SK-N-SH (cell line): ENCODE results near the gene TMEM255B. TPM values are rescaled to one million over a fixed set of nuclear protein-coding genes. Genes with fewer than 3 reads are reported as not detected.
"Not testable (repeated sequence)": the region's sequence is repeated elsewhere in the genome, so short reads cannot be mapped to it uniquely, and the experiment has no call there.

Source experiments
- CTCF ChIA-PET: fragments of 300-600, 350-600 bp; formaldehyde crosslinking; extraction: SDS; loops from one replicate; lab custom pipeline; 2021; lab: Yijun Ruan, JAX
- POLR2A ChIA-PET: fragments of 350-600 bp; sonication (Branson Sonifier 250); formaldehyde crosslinking; extraction: SDS; loops from one replicate; lab custom pipeline; 2020; ENCODE audit warnings: antibody characterized with exemption, inconsistent platforms; lab: Yijun Ruan, JAX
- DNase-seq: peaks from one replicate; pipeline ENCODE4 v3.0.0; 2012
- H2AFZ ChIP-seq: fragments of 200-600 bp; sonication (generic); 2 replicates; pipeline ENCODE4 v1.8.1; 2016; ENCODE audit warnings: antibody characterized with exemption, mild to moderate bottlenecking, low read depth
- H3F3A ChIP-seq: fragments of 200-600 bp; sonication (generic); replicated peaks from 2 replicates; pipeline ENCODE3; 2016; ENCODE audit warnings: antibody characterized with exemption, mild to moderate bottlenecking; ENCODE audit not compliant: insufficient read depth
- H3K27ac ChIP-seq, 2 experiments: fragments of 200-500 bp in 1 of 2; fragments of 200-600 bp in 1 of 2; sonication (Bioruptor generic) in 1 of 2; sonication (generic), shearing (Covaris generic) in 1 of 2; 2 replicates each; pipeline versions ENCODE4 v1.5.1 to v1.6.1; 2014 to 2016; ENCODE audit warnings: low read depth in 2 of 2, inconsistent platforms in 1 of 2, low read length in 1 of 2, mild to moderate bottlenecking in 1 of 2, mixed read lengths in 1 of 2
- H3K27me3 ChIP-seq: fragments of 200-600 bp; sonication (generic), shearing (Covaris generic); 2 replicates; pipeline ENCODE4 v1.6.1; 2016; ENCODE audit warnings: mixed run types; ENCODE audit not compliant: insufficient read depth
- H3K36me3 ChIP-seq, 2 experiments: fragments of 200-500 bp in 1 of 2; fragments of 200-600 bp in 1 of 2; sonication (Bioruptor generic) in 1 of 2; sonication (generic) in 1 of 2; replicated peaks in 1 of 2; 2 replicates each; pipeline versions ENCODE3 to v1.5.1; 2014 to 2016; ENCODE audit warnings: low read length in 1 of 2, mild to moderate bottlenecking in 1 of 2; ENCODE audit not compliant: insufficient read depth in 2 of 2, control insufficient read depth in 1 of 2
- H3K4me1 ChIP-seq, 2 experiments: fragments of 200-500 bp in 1 of 2; fragments of 200-600 bp in 1 of 2; sonication (Bioruptor generic) in 1 of 2; sonication (generic), shearing (Covaris generic) in 1 of 2; 2 replicates each; pipeline versions ENCODE4 v1.5.1 to v1.6.1; 2014 to 2016; ENCODE audit warnings: low read depth in 1 of 2, low read length in 1 of 2, mixed run types in 1 of 2; ENCODE audit not compliant: insufficient read depth in 2 of 2, control insufficient read depth in 1 of 2
- H3K4me2 ChIP-seq: fragments of 200-600 bp; sonication (generic), shearing (Covaris generic); 2 replicates; pipeline ENCODE4 v1.6.1; 2017; ENCODE audit warnings: mixed run types
- H3K4me3 ChIP-seq, 2 experiments: fragments of 200-500 bp in 1 of 2; fragments of 200-600 bp in 1 of 2; sonication (Bioruptor generic) in 1 of 2; sonication (generic), shearing (Covaris generic) in 1 of 2; 2 replicates each; pipeline versions ENCODE4 v1.5.1 to v1.8.1; 2014 to 2016; ENCODE audit warnings: low read depth in 2 of 2, inconsistent platforms in 1 of 2, low read length in 1 of 2, mild to moderate bottlenecking in 1 of 2, mixed read lengths in 1 of 2, moderate library complexity in 1 of 2
- H3K79me2 ChIP-seq: fragments of 200-600 bp; sonication (generic); 2 replicates; pipeline ENCODE4 v1.8.1; 2017; ENCODE audit warnings: mild to moderate bottlenecking; ENCODE audit not compliant: insufficient read depth
- H3K9ac ChIP-seq: fragments of 200-600 bp; sonication (generic); 2 replicates; pipeline ENCODE4 v1.6.1; 2017; ENCODE audit warnings: mixed run types
- H3K9me2 ChIP-seq: fragments of 200-600 bp; sonication (generic); 2 replicates; pipeline ENCODE4 v1.6.1; 2017; ENCODE audit warnings: mixed run types
- H3K9me3 ChIP-seq: fragments of 200-600 bp; sonication (generic); 2 replicates; pipeline ENCODE4 v1.6.1; 2017; ENCODE audit warnings: mixed run types, mild to moderate bottlenecking, moderate library complexity
- H4K20me1 ChIP-seq: fragments of 200-600 bp; sonication (generic); 2 replicates; pipeline ENCODE4 v1.6.1; 2017; ENCODE audit warnings: mild to moderate bottlenecking, mixed run types; ENCODE audit not compliant: insufficient read depth
- EP300 ChIP-seq, 2 experiments: IDR thresholded peaks; 2 replicates each; pipeline versions ENCODE4 v1.4.0 to v1.6.1; 2012; ENCODE audit warnings: borderline replicate concordance in 1 of 2, low read depth in 1 of 2, low read length in 1 of 2
- EZH2phosphoT487 ChIP-seq: fragments of 200-600 bp; sonication (generic); IDR thresholded peaks from 2 replicates; pipeline ENCODE4 v1.6.1; 2017; ENCODE audit warnings: low read depth, mixed run types, mild to moderate bottlenecking, antibody characterized with exemption, moderate library complexity, borderline replicate concordance
- FOSL2 ChIP-seq: IDR thresholded peaks from 2 replicates; pipeline ENCODE4 v1.4.0; 2012; ENCODE audit warnings: low read depth, mild to moderate bottlenecking, moderate library complexity, borderline replicate concordance
- JUND ChIP-seq: IDR thresholded peaks from 2 replicates; pipeline ENCODE4 v1.4.0; 2012
- MEF2A ChIP-seq: IDR thresholded peaks from 2 replicates; pipeline ENCODE4 v1.4.0; 2012; ENCODE audit warnings: low read depth, borderline replicate concordance
- REST ChIP-seq: IDR thresholded peaks from 2 replicates; pipeline ENCODE4 v1.6.1; 2012; ENCODE audit warnings: mild to moderate bottlenecking, low read depth, low read length, moderate library complexity
- SIN3A ChIP-seq: IDR thresholded peaks from 2 replicates; pipeline ENCODE4 v1.6.1; 2012; ENCODE audit warnings: low read depth, mild to moderate bottlenecking, low read length, moderate library complexity, borderline replicate concordance
- TAF1 ChIP-seq: IDR thresholded peaks from 2 replicates; pipeline ENCODE4 v1.6.1; 2012; ENCODE audit warnings: low read depth, mild to moderate bottlenecking, low read length, moderate library complexity, borderline replicate concordance
- TEAD4 ChIP-seq: IDR thresholded peaks from 2 replicates; pipeline ENCODE4 v1.4.0; 2012; ENCODE audit warnings: mild to moderate bottlenecking, borderline replicate concordance; ENCODE audit not compliant: insufficient read depth
- WGBS: methylation state at CpG from one replicate; pipeline ENCODE4 v1.1.6; 2017; ENCODE audit warnings: low lambda C conversion rate; 5-methylcytosine and 5-hydroxymethylcytosine counted together
- polyA plus RNA-seq, 3 experiments: library from polyadenylated mRNA; depleted of rRNA; stranded (reverse); fragments of >200 nt; gene quantifications; 2 replicates each; pipeline ENCODE4 v1.2.3, GENCODE V29; 2012

The TMEM255B gene
- polyA plus RNA-seq, 1 of the 3 experiments (the other 2 are of a cell fraction), result 14.8 TPM

GRCh38 chr13:113828282-113828825, 69.3 kb downstream of the TMEM255B start:
- Histone ChIP-seq H3K36me3 (peaks cover 0 to 35% of the 10 kb centered on the region in 2 experiments), H3K9ac (no peak overlapping the region), H3F3A (peaks cover 4% of the 10 kb centered on the region), H3K9me3 (no peaks in the 10 kb centered on the region), H3K4me1 (no peaks in the 10 kb centered on the region; a peak in 1 of 4 replicates), H3K79me2 (no peaks in the 10 kb centered on the region), H2AFZ (no peak overlapping the region), H3K27me3 (no peaks in the 10 kb centered on the region), H4K20me1 (no peaks in the 10 kb centered on the region), H3K4me3 (no peak overlapping the region), H3K4me2 (no peak overlapping the region), H3K27ac (no peak overlapping the region), H3K9me2 (no peaks in the 10 kb centered on the region)
- DNase-seq, result no peak
- 98% methylated on average over 18 of the region's 20 CpGs for WGBS
- CTCF ChIA-PET, result no interaction called here
- no peak for TF ChIP-seq MEF2A
- TF ChIP-seq FOSL2, result no peak
- no peak for TF ChIP-seq EZH2phosphoT487
- TF ChIP-seq TAF1, result no peak
- no peak for TF ChIP-seq SIN3A
- no peak for TF ChIP-seq REST
- TF ChIP-seq TEAD4, result no peak
- no peak for TF ChIP-seq JUND
- no peak for TF ChIP-seq EP300 (IDR thresholded peaks at IDR 0.05; ENCODE audit: borderline replicate concordance in 1 of 2, low read depth in 1 of 2, low read length in 1 of 2)
- POLR2A ChIA-PET, result no interaction called here

GRCh38 chr13:113830426-113830950, 71.5 kb downstream of the TMEM255B start:
- H3K79me2 ChIP-seq, H3K9ac ChIP-seq, DNase-seq, H2AFZ ChIP-seq, H3K4me1 ChIP-seq, H3K4me2 ChIP-seq, CTCF ChIA-PET, H3K4me3 ChIP-seq, H3F3A ChIP-seq, POLR2A ChIA-PET, H3K9me2 ChIP-seq, H3K9me3 ChIP-seq, H4K20me1 ChIP-seq, H3K27me3 ChIP-seq, H3K27ac ChIP-seq: not testable (repeated sequence)
- H3K36me3 ChIP-seq, result peaks cover 0 to 49% of the 10 kb centered on the region in 2 experiments
- WGBS, result 88% methylated on average over 10 of the region's 22 CpGs
